ENCODE data around the gene GPR156. TPM values are rescaled to one million over a fixed set of nuclear protein-coding genes. Genes with fewer than 3 reads are reported as not detected.

GPR156 gene
- total and polyA plus RNA-seq, 9 of the 15 experiments (the other 6 are each of a cell fraction or from before 2014, with no cell fraction given), result 0.07 to 0.14 (median 0.12) TPM; not detected in 5

GRCh38 chr3:120274739-120275167, 10.3 kb downstream of the GPR156 start:
- TF ChIP-seq ZNF77 (CRISPR knock-in tag; IDR thresholded peaks at IDR 0.05) (no peak), XRCC3 (IDR thresholded peaks at IDR 0.05) (no peak)
- BruUV-seq (replicated peaks), result no TSS peak
- WGBS (ENCODE audit: insufficient coverage, low coverage, missing lambda C conversion rate), result 1% methylated on average over 5 of the region's 5 CpGs

GRCh38 chr3:120272286-120272685, 12.7 kb downstream of the GPR156 start:
- Histone ChIP-seq H3K4me1 (replicated peaks in 1 of 2; ENCODE audit: control insufficient read depth in 2 of 2, insufficient read depth in 2 of 2, low read length in 2 of 2) (no peaks in the 10 kb centered on the region), H4K20me1 (replicated peaks; ENCODE audit: control insufficient read depth, insufficient read depth, low read length) (no peaks in the 10 kb centered on the region), H3K4me3 (no peak overlapping the region), H3K4me2 (ENCODE audit: insufficient read depth, low read length) (no peak overlapping the region), H3K27me3 (ENCODE audit: control insufficient read depth in 2 of 2, insufficient read depth in 2 of 2, low read length in 2 of 2) (no peaks in the 10 kb centered on the region), H3K9me1 (ENCODE audit: control insufficient read depth, insufficient read depth, low read length) (no peaks in the 10 kb centered on the region), H3K9ac (ENCODE audit: insufficient read depth in 1 of 2, low read depth in 2 of 2, low read length in 2 of 2) (no peak overlapping the region), H3K9me3 (replicated peaks; ENCODE audit: control insufficient read depth, insufficient read depth, low read depth, low read length) (no peaks in the 10 kb centered on the region), H3K79me2 (ENCODE audit: control insufficient read depth, insufficient read depth, low read length) (no peaks in the 10 kb centered on the region), H3K36me3 (ENCODE audit: control insufficient read depth, insufficient read depth, low read length) (no peaks in the 10 kb centered on the region), H2AFZ (ENCODE audit: low read depth, low read length) (no peak overlapping the region), H3K27ac (ENCODE audit: extremely low read depth, low read depth, low read length) (no peak overlapping the region)
- no TSS peak for BruUV-seq (replicated peaks)
- in situ Hi-C loops (cut with MboI) (no loop called here), intact Hi-C loops (cut with micrococcal nuclease) (no loop called here)
- ChIA-PET POLR2A (interaction anchor here (0.9 kb wide), 1 partner anchor 8 kb away, joined by 3 read pairs; no protein-coding TSS in a partner anchor), CTCF (ENCODE audit: low intra/inter-chr PET ratio) (no interaction called here)
- no peak for FAIRE-seq
- 0% methylated on average over 1 of the region's 1 CpG for WGBS (ENCODE audit: insufficient coverage, low coverage, missing lambda C conversion rate)
- ATAC-seq, result no peak
- no peak for DNase-seq (ENCODE audit: extremely low read depth in 1 of 4, low spot score in 3 of 4)
- TF ChIP-seq MED1 (CRISPR knock-in tag; IDR thresholded peaks at IDR 0.05; ENCODE audit: borderline replicate concordance), result no peak
- no peak for TF ChIP-seq FUS (optimal IDR thresholded peaks at IDR 0.05; ENCODE audit: low read depth, low read length)
- TF ChIP-seq SIN3B (IDR thresholded peaks at IDR 0.05; ENCODE audit: low read depth), result no peak
- no peak for TF ChIP-seq ZNF507 (tag; conservative IDR thresholded peaks at IDR 0.05)
- no peak for TF ChIP-seq STAT5B (CRISPR knock-in tag; IDR thresholded peaks at IDR 0.05)
- TF ChIP-seq FOXJ3 (CRISPR knock-in tag; IDR thresholded peaks at IDR 0.05), result no peak
- no peak for TF ChIP-seq ZFPM2 (CRISPR knock-in tag; IDR thresholded peaks at IDR 0.05)
- TF ChIP-seq HDAC2 (IDR thresholded peaks at IDR 0.05), result no peak
- TF ChIP-seq ATF4 (CRISPR knock-in tag; IDR thresholded peaks at IDR 0.05), result no peak
- TF ChIP-seq CREB3L1 (IDR thresholded peaks at IDR 0.05; ENCODE audit: borderline replicate concordance, low read depth), result no peak
- no peak for TF ChIP-seq ZNF121 (CRISPR knock-in tag; conservative IDR thresholded peaks at IDR 0.05)
- TF ChIP-seq HDAC8 (tag; IDR thresholded peaks at IDR 0.05), result no peak
- TF ChIP-seq ZFP30 (CRISPR knock-in tag; IDR thresholded peaks at IDR 0.05; ENCODE audit: borderline replicate concordance), result no peak
- no peak for TF ChIP-seq PTRF (tag; IDR thresholded peaks at IDR 0.05)
- TF ChIP-seq ZNF184 (CRISPR knock-in tag; IDR thresholded peaks at IDR 0.05), result no peak

More at GRCh38 chr3:120274739-120275167, 10.3 kb downstream of the GPR156 start:
- intact Hi-C loops (cut with micrococcal nuclease), result no loop called here
- DNase-seq (ENCODE audit: extremely low read depth in 1 of 4, low spot score in 3 of 4) (no peak), FAIRE-seq (no peak), ATAC-seq (no peak)
- no peaks in the 10 kb centered on the region for H3K79me2 ChIP-seq (ENCODE audit: control insufficient read depth, insufficient read depth, low read length)
- CTCF ChIA-PET (ENCODE audit: low intra/inter-chr PET ratio), result no interaction called here
- no peaks in the 10 kb centered on the region for H4K20me1 ChIP-seq (replicated peaks; ENCODE audit: control insufficient read depth, insufficient read depth, low read length)
- in situ Hi-C loops (cut with MboI), result no loop called here
- no peaks in the 10 kb centered on the region for H3K36me3 ChIP-seq (ENCODE audit: control insufficient read depth, insufficient read depth, low read length)
- POLR2A ChIA-PET, result no interaction called here
- no peaks in the 10 kb centered on the region for H3K9me3 ChIP-seq (replicated peaks; ENCODE audit: control insufficient read depth, insufficient read depth, low read depth, low read length)
- no peak overlapping the region for H3K4me3 ChIP-seq
- H3K27me3 ChIP-seq (ENCODE audit: control insufficient read depth in 2 of 2, insufficient read depth in 2 of 2, low read length in 2 of 2), result no peaks in the 10 kb centered on the region
- H3K27ac ChIP-seq (ENCODE audit: extremely low read depth, low read depth, low read length), result no peak overlapping the region
- H3K4me2 ChIP-seq (ENCODE audit: insufficient read depth, low read length), result no peak overlapping the region
- no peaks in the 10 kb centered on the region for H3K9me1 ChIP-seq (ENCODE audit: control insufficient read depth, insufficient read depth, low read length)
- no peak overlapping the region for H2AFZ ChIP-seq (ENCODE audit: low read depth, low read length)
- no peaks in the 10 kb centered on the region for H3K4me1 ChIP-seq (replicated peaks in 1 of 2; ENCODE audit: control insufficient read depth in 2 of 2, insufficient read depth in 2 of 2, low read length in 2 of 2)
- H3K9ac ChIP-seq (ENCODE audit: insufficient read depth in 1 of 2, low read depth in 2 of 2, low read length in 2 of 2), result no peak overlapping the region

Data from K562 (cell line).